Measurements from ENCODE around the gene DPYSL3.

- TF ChIP-seq CTCF (IDR thresholded peaks at IDR 0.05; ENCODE audit: insufficient read depth, low read length, poor library complexity, severe bottlenecking) (no peak), EZH2phosphoT487 (conservative IDR thresholded peaks at IDR 0.05; ENCODE audit: low read length) (no peak)
Observed at GRCh38 chr5:147412561-147412960, 97.3 kb downstream of the DPYSL3 start.

Measured in SU-DHL-6 (cell line).